Kidney (tissue), 14 donors: ENCODE data around the gene HEMK1. TPM values are rescaled to one million over a fixed set of nuclear protein-coding genes. Genes with fewer than 3 reads are reported as not detected.

Experiments
- DNase-seq, 5 donors: peaks; one replicate each; pipeline ENCODE4 v3.0.0-alpha.2; 2013 to 2020
- FAIRE-seq: peaks from 2 replicates; lab custom pipeline; 2012; peaks lifted over from hg19 to GRCh38; lab: Jason Lieb, UNC
- H3K27ac ChIP-seq, 2 donors: one replicate each; pipeline ENCODE4 v1.7.0; 2013; ENCODE audit warnings: low read depth in 2 of 2, low read length in 2 of 2, inconsistent platforms in 1 of 2
- H3K27me3 ChIP-seq: one replicate; pipeline ENCODE4 v1.7.1; 2013; ENCODE audit warnings: low read length, inconsistent platforms; ENCODE audit not compliant: control insufficient read depth, insufficient read depth
- H3K36me3 ChIP-seq, 3 donors: one replicate each; pipeline versions ENCODE4 v1.7.0 to v1.7.1; 2013; ENCODE audit warnings: low read length in 3 of 3, control low read depth in 1 of 3, inconsistent platforms in 1 of 3; ENCODE audit not compliant: insufficient read depth in 3 of 3, control insufficient read depth in 2 of 3
- H3K4me1 ChIP-seq, 3 donors: one replicate each; pipeline versions ENCODE4 v1.7.0 to v1.7.1; 2013; ENCODE audit warnings: low read length in 3 of 3, inconsistent platforms in 1 of 3, low read depth in 1 of 3; ENCODE audit not compliant: control insufficient read depth in 2 of 3, insufficient read depth in 2 of 3
- H3K4me3 ChIP-seq, 3 donors: one replicate each; pipeline versions ENCODE4 v1.7.0 to v1.8.1; 2013; ENCODE audit warnings: low read length in 3 of 3, control low read depth in 1 of 3, inconsistent platforms in 1 of 3
- H3K9ac ChIP-seq, 3 donors: one replicate each; pipeline versions ENCODE4 v1.7.0 to v1.7.1; 2013; ENCODE audit warnings: low read length in 3 of 3, control low read depth in 1 of 3, inconsistent platforms in 1 of 3
- H3K9me3 ChIP-seq, 3 donors: one replicate each; pipeline versions ENCODE4 v1.7.0 to v1.7.1; 2013; ENCODE audit warnings: low read length in 3 of 3, control low read depth in 1 of 3, inconsistent platforms in 1 of 3; ENCODE audit not compliant: control insufficient read depth in 2 of 3, insufficient read depth in 1 of 3
- intact Hi-C: fragments of 100-400 bp; cut with DNase I; formaldehyde crosslinking; loops from one replicate; pipeline ENCODE4 v1.11.1; 2022
- polyA plus RNA-seq: library from polyadenylated mRNA; stranded (reverse); fragments of 350-450 nt; fragmentation: Illumina TruSeq; extraction: RNeasy Lipid Tissue Mini Kit (QIAGEN cat#74804); gene quantifications from one replicate; pipeline ENCODE4 v1.2.3, GENCODE V29; 2014; ENCODE audit warnings: low read depth, low replicate concordance; ENCODE audit not compliant: insufficient read depth
- total RNA-seq: library from RNA; stranded (reverse); fragmentation: NEBNext Ultra II Directional; extraction: Animal tissue kit (Norgen Biotek cat#: 25700); gene quantifications from one replicate; pipeline ENCODE4 v1.2.1, GENCODE V29; 2021
- TF ChIP-seq, protein P1 (sequence below): IDR thresholded peaks from 3 replicates; pipeline ENCODE4 v1.5.1; 2012; ENCODE audit warnings: mild to moderate bottlenecking, moderate library complexity, borderline replicate concordance; ENCODE audit not compliant: insufficient read depth; ENCODE audit errors: extremely low read depth
- donor health status: control.
- donor health status: control.
- donor health status: control.
- donor health status: control.
- donor health status: control.
- donor health status: DM: yes; HTN: yes; CAD: no.
- donor health status: Normal renal cell carcinoma (clear cell type).

Gene HEMK1
- total and polyA plus RNA-seq, 2 donors from 2014 or later: 25.1 to 30.3 TPM

DNA sequence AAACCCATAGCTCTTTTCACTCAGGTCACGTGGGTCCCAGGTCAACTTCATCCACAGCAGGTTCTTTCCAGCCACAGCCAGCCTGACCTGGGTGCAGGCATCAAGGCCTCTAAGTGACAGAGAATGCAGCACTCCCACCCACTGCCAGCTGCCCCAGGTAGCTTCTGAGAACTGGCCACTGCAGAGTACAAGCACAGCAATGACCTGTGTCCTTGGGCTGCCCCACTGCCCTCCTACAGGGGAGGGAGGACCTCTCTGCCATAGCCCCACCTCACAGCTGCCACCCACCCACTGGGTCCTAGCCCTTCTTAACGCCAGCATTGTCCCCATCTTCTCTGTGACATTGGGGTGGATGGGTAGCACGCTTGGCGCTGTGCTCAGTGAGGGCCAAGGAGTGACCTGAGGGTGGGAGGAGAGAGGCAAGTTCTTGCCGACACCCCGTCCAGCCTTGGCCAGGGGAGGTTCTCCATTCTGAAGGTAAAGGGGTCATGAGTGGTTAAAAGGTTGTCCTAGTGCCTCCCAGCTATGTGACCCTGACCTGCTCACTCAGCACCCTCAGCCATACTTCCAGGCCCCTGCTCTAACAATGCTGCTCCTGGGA lies 29.9 kb downstream of the HEMK1 start:
- Histone ChIP-seq H3K4me3 (no peak overlapping the region), H3K36me3 (peaks cover 0 to 3% (median 0%) of the 10 kb centered on the region in 3 donors), H3K27me3 (no peaks in the 10 kb centered on the region), H3K9ac (peak overlapping the region in 1 of 3 donors; percentile 83), H3K9me3 (no peaks in the 10 kb centered on the region), H3K27ac (peak overlapping the region; percentile 99), H3K4me1 (peaks cover 4 to 52% (median 51%) of the 10 kb centered on the region in 3 donors)
- intact Hi-C loops: no loop called here
- peak in 2 of 5 donors; percentile 21 to 29 for DNase-seq
- no peak for FAIRE-seq
- TF ChIP-seq, protein P1, sequence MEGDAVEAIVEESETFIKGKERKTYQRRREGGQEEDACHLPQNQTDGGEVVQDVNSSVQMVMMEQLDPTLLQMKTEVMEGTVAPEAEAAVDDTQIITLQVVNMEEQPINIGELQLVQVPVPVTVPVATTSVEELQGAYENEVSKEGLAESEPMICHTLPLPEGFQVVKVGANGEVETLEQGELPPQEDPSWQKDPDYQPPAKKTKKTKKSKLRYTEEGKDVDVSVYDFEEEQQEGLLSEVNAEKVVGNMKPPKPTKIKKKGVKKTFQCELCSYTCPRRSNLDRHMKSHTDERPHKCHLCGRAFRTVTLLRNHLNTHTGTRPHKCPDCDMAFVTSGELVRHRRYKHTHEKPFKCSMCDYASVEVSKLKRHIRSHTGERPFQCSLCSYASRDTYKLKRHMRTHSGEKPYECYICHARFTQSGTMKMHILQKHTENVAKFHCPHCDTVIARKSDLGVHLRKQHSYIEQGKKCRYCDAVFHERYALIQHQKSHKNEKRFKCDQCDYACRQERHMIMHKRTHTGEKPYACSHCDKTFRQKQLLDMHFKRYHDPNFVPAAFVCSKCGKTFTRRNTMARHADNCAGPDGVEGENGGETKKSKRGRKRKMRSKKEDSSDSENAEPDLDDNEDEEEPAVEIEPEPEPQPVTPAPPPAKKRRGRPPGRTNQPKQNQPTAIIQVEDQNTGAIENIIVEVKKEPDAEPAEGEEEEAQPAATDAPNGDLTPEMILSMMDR: no peak

DNA sequence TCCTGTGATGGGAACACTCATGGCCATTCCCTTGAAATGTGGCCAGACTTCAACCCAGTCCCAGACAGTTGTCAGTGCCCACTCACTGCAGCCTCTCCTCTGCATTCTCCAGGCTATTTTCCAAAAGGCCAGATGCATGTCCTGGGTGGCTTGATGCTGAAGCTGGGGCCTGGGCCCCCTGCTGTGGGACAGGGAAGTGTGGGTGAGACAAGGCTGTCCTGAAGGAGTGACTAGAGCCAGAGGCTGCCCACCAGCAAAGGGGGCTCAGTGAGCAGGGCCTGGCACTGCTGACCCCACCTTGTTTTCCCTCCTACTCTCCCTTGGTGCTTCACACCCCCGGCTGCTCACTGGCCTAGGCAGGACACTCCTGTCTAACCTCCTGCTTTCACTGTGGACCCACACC lies 30.4 kb downstream of the HEMK1 start:
- peak overlapping the region in 1 of 3 donors; percentile 8 for H3K4me3 ChIP-seq
- H3K9ac ChIP-seq: peak overlapping the region in 2 of 3 donors; percentile 43 to 83
- H3K36me3 ChIP-seq: peaks cover 0 to 7% (median 3%) of the 10 kb centered on the region in 3 donors
- no peaks in the 10 kb centered on the region for H3K27me3 ChIP-seq
- H3K9me3 ChIP-seq: no peaks in the 10 kb centered on the region
- intact Hi-C loops: no loop called here
- TF ChIP-seq, protein P1: no peak
- H3K27ac ChIP-seq: peak overlapping the region; percentile 99
- no peak for DNase-seq
- FAIRE-seq: no peak
- H3K4me1 ChIP-seq: peaks cover 4 to 57% (median 55%) of the 10 kb centered on the region in 3 donors

DNA sequence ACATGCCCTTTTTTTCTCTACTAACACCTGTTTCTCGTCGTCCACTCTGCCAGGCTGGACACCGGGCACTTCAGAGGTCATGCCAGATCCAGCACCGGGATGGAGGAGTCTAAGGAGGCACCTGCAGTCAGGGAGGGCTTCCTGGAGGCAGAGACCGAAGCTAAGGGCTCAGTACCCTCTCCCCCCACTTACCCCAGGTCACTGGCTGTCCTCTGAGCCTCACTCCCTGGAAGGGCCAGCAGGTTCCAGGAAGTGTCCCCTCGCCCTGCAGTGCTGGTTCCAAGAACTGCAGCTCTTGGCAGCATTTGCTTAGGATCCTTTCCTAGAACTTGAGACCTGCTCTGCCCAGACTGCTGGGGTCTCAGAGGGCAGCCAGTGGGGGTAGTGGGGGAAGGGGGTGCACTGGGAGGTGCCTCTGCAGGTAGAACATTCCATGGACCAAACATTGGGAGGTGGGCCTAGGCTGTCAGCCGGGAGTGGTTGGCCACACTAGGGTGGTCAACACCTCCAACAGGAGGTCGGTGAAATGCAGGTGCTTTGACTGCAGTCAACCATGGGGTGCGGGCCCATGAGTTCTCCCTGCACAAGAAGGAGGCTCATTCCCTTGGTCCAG lies 30.9 kb downstream of the HEMK1 start:
- no peaks in the 10 kb centered on the region for H3K27me3 ChIP-seq
- intact Hi-C loops: no loop called here
- H3K36me3 ChIP-seq: peaks cover 0 to 11% (median 9%) of the 10 kb centered on the region in 3 donors
- FAIRE-seq (no peak), DNase-seq (peak in 4 of 5 donors; percentile 24 to 74 (median 38))
- no peaks in the 10 kb centered on the region for H3K9me3 ChIP-seq
- H3K4me1 ChIP-seq: peaks cover 4 to 63% (median 61%) of the 10 kb centered on the region in 3 donors
- TF ChIP-seq, protein P1: no peak
- peak overlapping the region; percentile 99 for H3K27ac ChIP-seq
- peak overlapping the region in 1 of 3 donors; percentile 8 for H3K4me3 ChIP-seq
- H3K9ac ChIP-seq: peak overlapping the region in 2 of 3 donors; percentile 43 to 83
